Gastrocnemius medialis (tissue), 4 donors: ENCODE measurements around the gene LRRN2. TPM values are rescaled to one million over a fixed set of nuclear protein-coding genes. Genes with fewer than 3 reads are reported as not detected.
"Not testable (repeated sequence)": the region's sequence is repeated elsewhere in the genome, so short reads cannot be mapped to it uniquely, and the experiment has no call there.

Experiments
- ATAC-seq, 2 donors: fragments of 150-250 bp; one replicate each; pipeline ENCODE4 v1.9.1; 2016
- DNase-seq, 2 donors: peaks; one replicate each; pipeline ENCODE4 v3.0.0-alpha.2; 2019
- H3K27ac ChIP-seq, 4 donors: fragments of 200-600 bp; sonication (generic); 1 replicate in 1 of 4; 2 replicates in 3 of 4; pipeline ENCODE4 v1.5.1; 2016 to 2018; ENCODE audit warnings: mild to moderate bottlenecking in 2 of 4, moderate library complexity in 1 of 4
- H3K27me3 ChIP-seq, 3 donors: fragments of 200-600 bp; sonication (generic) in 2 of 3; 1 replicate in 1 of 3; 2 replicates in 2 of 3; pipeline versions ENCODE4 v1.5.1 to v1.6.0; 2016 to 2019; ENCODE audit warnings: mild to moderate bottlenecking in 1 of 3, moderate library complexity in 1 of 3
- H3K36me3 ChIP-seq, 2 donors: fragments of 200-600 bp; sonication (generic) in 1 of 2; one replicate each; pipeline ENCODE4 v1.5.1; 2017 to 2018
- H3K4me1 ChIP-seq, 2 donors: fragments of 200-600 bp; sonication (generic) in 1 of 2; one replicate each; pipeline ENCODE4 v1.5.1; 2016 to 2017; ENCODE audit warnings: mild to moderate bottlenecking in 2 of 2
- H3K4me3 ChIP-seq, 4 donors: fragments of 200-600 bp; sonication (generic) in 3 of 4; 1 replicate in 1 of 4; 2 replicates in 3 of 4; pipeline ENCODE4 v1.5.1; 2016 to 2019; ENCODE audit warnings: mild to moderate bottlenecking in 2 of 4
- H3K9me3 ChIP-seq, 3 donors: fragments of 200-600 bp; sonication (generic) in 2 of 3; 1 replicate in 1 of 3; 2 replicates in 2 of 3; pipeline ENCODE4 v1.5.1; 2016 to 2019
- POLR2A ChIP-seq, 2 donors: fragments of 450-650 bp; IDR thresholded peaks; one replicate each; pipeline ENCODE4 v1.6.1; 2017; ENCODE audit warnings: antibody characterized with exemption in 2 of 2, mild to moderate bottlenecking in 2 of 2, moderate library complexity in 2 of 2
- in situ Hi-C, 4 donors: fragments of 200-750 bp; cut with MboI; loops; one replicate each; pipeline versions ENCODE4 v1.15.0 to v1.8.0; 2017; ENCODE audit warnings: low sequenced_read_pairs in 4 of 4
- intact Hi-C: fragments of 100-400 bp; cut with DNase I; formaldehyde crosslinking; loops from one replicate; pipeline ENCODE4 v1.15.1; 2023; ENCODE audit warnings: low total_unique reads
- total RNA-seq, 4 donors: library from RNA; depleted of rRNA; stranded (reverse); fragments of >200 nt; gene quantifications; one replicate each; pipeline versions ENCODE4 v1.1.0 to v1.2.3, GENCODE V29; 2016
- TF ChIP-seq, protein P1 (sequence below), 5 experiments: fragments of 450-650 bp in 3 of 5; fragments of 200-600 bp in 2 of 5; sonication (generic) in 2 of 5; IDR thresholded peaks in 4 of 5; conservative IDR thresholded peaks in 1 of 5; 1 replicate in 4 of 5; 2 replicates in 1 of 5; pipeline ENCODE4 v1.5.1; 2016 to 2019; ENCODE audit warnings: antibody characterized with exemption in 5 of 5, mild to moderate bottlenecking in 3 of 5, moderate library complexity in 3 of 5

The LRRN2 gene
- total RNA-seq, 4 donors from 2014 or later = 0.46 to 1.1 (median 0.93) TPM

DNA sequence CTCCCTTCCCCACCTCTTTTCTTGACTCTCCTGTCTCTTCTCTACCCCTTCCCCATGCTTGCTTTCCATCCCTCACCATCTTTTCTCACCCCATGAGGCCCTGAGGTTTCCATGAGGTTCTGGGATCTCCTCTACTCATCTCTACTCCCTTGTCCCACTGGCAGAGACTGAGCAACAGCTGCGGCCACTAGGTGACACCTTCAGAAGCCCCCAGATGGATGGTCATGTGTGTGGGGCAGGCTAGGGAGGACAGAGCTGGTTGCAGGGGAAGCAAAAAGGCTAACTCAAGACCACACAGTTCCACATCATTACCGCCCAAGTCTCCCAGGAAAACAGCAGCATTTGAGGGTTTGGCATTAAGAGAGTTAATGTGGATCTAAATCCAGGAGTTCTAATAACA lies 45.0 kb downstream of the LRRN2 start:
- Histone ChIP-seq H3K27ac (no peak overlapping the region), H3K4me1 (no peaks in the 10 kb centered on the region), H3K9me3 (no peaks in the 10 kb centered on the region), H3K27me3 (no peaks in the 10 kb centered on the region), H3K36me3 (no peaks in the 10 kb centered on the region), H3K4me3 (no peak overlapping the region)
- no peak for TF ChIP-seq POLR2A (IDR thresholded peaks at IDR 0.05)
- TF ChIP-seq, protein P1, sequence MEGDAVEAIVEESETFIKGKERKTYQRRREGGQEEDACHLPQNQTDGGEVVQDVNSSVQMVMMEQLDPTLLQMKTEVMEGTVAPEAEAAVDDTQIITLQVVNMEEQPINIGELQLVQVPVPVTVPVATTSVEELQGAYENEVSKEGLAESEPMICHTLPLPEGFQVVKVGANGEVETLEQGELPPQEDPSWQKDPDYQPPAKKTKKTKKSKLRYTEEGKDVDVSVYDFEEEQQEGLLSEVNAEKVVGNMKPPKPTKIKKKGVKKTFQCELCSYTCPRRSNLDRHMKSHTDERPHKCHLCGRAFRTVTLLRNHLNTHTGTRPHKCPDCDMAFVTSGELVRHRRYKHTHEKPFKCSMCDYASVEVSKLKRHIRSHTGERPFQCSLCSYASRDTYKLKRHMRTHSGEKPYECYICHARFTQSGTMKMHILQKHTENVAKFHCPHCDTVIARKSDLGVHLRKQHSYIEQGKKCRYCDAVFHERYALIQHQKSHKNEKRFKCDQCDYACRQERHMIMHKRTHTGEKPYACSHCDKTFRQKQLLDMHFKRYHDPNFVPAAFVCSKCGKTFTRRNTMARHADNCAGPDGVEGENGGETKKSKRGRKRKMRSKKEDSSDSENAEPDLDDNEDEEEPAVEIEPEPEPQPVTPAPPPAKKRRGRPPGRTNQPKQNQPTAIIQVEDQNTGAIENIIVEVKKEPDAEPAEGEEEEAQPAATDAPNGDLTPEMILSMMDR (IDR thresholded peaks at IDR 0.05 in 4 of 5, conservative IDR thresholded peaks at IDR 0.05 in 1 of 5) = no peak
- intact Hi-C loops (no loop called here), in situ Hi-C loops (no loop called here)
- DNase-seq = no peak
- no peak for ATAC-seq

DNA sequence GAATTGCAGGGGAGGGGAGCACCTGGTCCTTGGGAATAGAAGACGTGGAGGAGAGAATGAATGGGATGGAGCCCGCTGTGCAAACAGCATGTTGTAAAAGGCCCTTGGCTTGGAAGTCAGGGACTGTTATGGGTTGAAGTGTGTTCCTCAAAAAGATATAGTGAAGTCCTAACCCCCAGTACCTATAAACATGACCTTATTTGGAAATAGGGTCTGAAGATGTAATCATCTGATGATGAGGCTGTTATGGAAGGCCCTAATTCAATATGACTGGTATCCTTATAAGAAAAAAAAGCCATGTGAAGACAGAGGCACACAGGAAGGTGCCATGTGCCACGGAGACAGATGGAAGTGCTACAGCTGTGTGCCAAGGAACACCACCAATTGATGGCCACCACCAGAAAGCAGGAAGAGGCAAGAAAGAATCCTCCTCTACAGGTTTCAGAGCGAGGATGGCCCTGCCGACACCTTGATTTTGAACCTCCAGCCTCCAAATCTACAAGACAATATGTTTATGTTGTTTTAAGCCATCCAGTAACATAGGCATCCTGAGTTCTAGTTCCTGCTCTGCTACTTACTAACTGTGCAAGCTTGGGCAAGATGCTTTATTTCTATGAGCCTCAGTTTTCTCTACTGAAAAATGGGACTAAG lies 51.2 kb downstream of the LRRN2 start:
- H3K9me3 ChIP-seq = no peaks in the 10 kb centered on the region
- H3K4me3 ChIP-seq = no peak overlapping the region
- in situ Hi-C loops = no loop called here
- ATAC-seq (no peak), DNase-seq (no peak)
- intact Hi-C loops = no loop called here
- no peaks in the 10 kb centered on the region for H3K4me1 ChIP-seq
- H3K27ac ChIP-seq = no peak overlapping the region
- H3K27me3 ChIP-seq = peaks cover 4 to 6% (median 5%) of the 10 kb centered on the region in 3 donors
- TF ChIP-seq, protein P1 (IDR thresholded peaks at IDR 0.05 in 4 of 5, conservative IDR thresholded peaks at IDR 0.05 in 1 of 5) = no peak
- TF ChIP-seq POLR2A (IDR thresholded peaks at IDR 0.05) = no peak
- no peaks in the 10 kb centered on the region for H3K36me3 ChIP-seq

DNA sequence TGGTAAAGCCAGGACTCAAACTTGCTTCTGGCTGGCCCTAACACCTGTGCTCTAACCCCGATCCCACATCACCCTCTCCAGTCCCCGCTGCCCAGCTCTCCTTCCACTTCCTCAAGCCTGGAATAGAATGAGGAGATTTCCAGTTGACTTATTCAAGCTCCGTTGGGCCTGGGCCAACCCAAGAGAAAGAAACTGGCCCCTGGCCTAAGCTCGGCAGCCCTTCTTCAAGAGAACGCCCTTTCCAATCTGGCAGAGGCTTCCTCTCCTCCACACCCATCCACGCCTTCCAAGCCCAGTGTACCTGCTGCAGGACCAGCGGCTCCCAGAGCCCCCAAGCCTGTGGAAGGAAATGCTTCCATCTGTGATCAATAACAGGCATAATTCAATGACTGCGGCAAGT lies 51.9 kb downstream of the LRRN2 start:
- Histone ChIP-seq H3K9me3 (no peaks in the 10 kb centered on the region), H3K27ac (no peak overlapping the region), H3K4me3 (no peak overlapping the region), H3K27me3 (peaks cover 4 to 8% (median 6%) of the 10 kb centered on the region in 3 donors), H3K36me3 (no peaks in the 10 kb centered on the region), H3K4me1 (no peaks in the 10 kb centered on the region)
- no peak for TF ChIP-seq POLR2A (IDR thresholded peaks at IDR 0.05)
- TF ChIP-seq, protein P1 (IDR thresholded peaks at IDR 0.05 in 4 of 5, conservative IDR thresholded peaks at IDR 0.05 in 1 of 5) = no peak
- DNase-seq (no peak), ATAC-seq (no peak)
- intact Hi-C loops = no loop called here
- in situ Hi-C loops = no loop called here

DNA sequence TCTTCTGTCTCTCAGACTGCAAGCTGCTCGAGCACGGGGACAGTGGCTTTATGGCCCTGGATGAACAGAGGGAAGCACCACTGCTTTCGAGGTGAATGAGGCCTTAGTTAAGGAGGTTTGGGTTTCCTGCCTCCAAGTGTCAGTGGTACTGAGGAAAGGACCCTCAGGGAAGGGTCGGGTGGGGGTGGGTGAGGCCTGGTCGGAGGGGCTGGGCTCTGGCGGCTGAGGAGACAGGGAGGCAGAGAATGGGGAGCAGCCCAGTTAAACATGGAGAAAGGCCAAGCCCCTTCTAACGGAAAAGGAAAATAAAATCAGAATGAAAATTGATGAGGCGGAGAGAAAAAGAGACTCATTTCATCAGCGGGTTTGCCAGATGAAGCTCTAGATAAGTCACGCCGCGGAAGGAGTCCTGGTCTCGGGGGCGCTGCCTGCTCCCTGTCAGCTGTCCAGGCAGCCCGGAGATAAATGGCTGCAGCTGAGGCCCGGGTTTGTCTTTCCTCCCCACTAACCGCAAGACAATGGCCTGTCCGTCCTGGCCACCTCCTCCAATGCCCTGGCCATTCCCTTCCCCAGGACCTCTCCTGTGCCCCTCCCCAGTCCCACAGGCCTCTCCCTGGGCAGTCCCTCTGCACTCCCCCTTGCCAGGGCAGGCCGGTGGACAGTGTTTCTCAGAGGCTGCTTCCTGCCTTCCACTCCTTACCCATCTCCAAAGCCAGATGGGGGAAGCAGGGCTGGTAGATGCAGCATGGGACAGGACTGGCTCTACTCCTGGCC lies 55.2 kb downstream of the LRRN2 start:
- no peak for DNase-seq
- Histone ChIP-seq H3K9me3 (no peaks in the 10 kb centered on the region), H3K27me3 (peaks cover 4 to 8% (median 6%) of the 10 kb centered on the region in 3 donors), H3K4me1 (no peaks in the 10 kb centered on the region), H3K27ac (no peak overlapping the region), H3K4me3 (no peak overlapping the region), H3K36me3 (no peaks in the 10 kb centered on the region)
- no peak for ATAC-seq
- in situ Hi-C loops = no loop called here
- TF ChIP-seq POLR2A (IDR thresholded peaks at IDR 0.05) = no peak
- TF ChIP-seq, protein P1 (IDR thresholded peaks at IDR 0.05 in 4 of 5, conservative IDR thresholded peaks at IDR 0.05 in 1 of 5) = no peak
- intact Hi-C loops = no loop called here

DNA sequence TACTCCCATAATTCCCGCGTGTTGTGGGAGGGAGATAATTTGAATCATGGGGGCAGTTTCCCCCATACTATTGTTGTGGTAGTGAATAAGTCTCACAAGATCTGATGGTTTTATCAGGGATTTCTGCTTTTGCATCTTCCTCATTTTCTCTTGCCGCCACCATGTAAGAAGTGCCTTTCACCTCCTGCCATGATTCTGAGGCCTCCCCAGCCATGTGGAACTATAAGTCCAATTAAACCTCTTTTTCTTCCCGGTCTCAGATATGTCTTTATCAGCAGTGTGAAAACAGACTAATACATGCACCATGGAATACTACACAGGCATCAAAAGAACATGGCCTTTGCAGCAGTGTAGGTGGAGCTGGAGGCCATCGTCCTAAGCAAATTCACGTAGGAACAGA lies 56.1 kb downstream of the LRRN2 start:
- H3K9me3 ChIP-seq, H3K27ac ChIP-seq, in situ Hi-C loops, H3K4me3 ChIP-seq, DNase-seq, ATAC-seq, intact Hi-C loops, H3K36me3 ChIP-seq, H3K27me3 ChIP-seq, H3K4me1 ChIP-seq: not testable (repeated sequence)
